Amniotic stem cell (primary cell): ENCODE results near the gene BCAR3.
A peak's percentile ranks its signal among the peaks of the same experiment; 100 is the strongest.
"Not testable (repeated sequence)": the region's sequence is repeated elsewhere in the genome, so short reads cannot be mapped to it uniquely, and the experiment has no call there.

Source experiments
- DNase-seq: peaks from one replicate; lab custom pipeline; 2025; lab: John Stamatoyannopoulos, UW

The BCAR3 gene

GRCh38 chr1:93689521-93690223 lies 8.0 kb upstream of the BCAR3 start:
- DNase-seq, result no peak

- no peak for DNase-seq
Observed at GRCh38 chr1:93687542-93687941, 5.9 kb upstream of the BCAR3 start.

- no peak for DNase-seq
Observed at GRCh38 chr1:93686504-93687250, 5.0 kb upstream of the BCAR3 start.

- DNase-seq, result no peak
Observed at GRCh38 chr1:93685918-93686317, 4.3 kb upstream of the BCAR3 start.

GRCh38 chr1:93683234-93683633 lies 1.6 kb upstream of the BCAR3 start:
- no peak for DNase-seq

- DNase-seq, result no peak
Observed at GRCh38 chr1:93681989-93682412, 364 bp upstream of the BCAR3 start.

GRCh38 chr1:93680420-93681100 lies 1.1 kb downstream of the BCAR3 start:
- peak; percentile 85 for DNase-seq

GRCh38 chr1:93680076-93680419 lies 1.6 kb downstream of the BCAR3 start:
- peak; percentile 58 for DNase-seq

GRCh38 chr1:93679546-93679945 lies 2.1 kb downstream of the BCAR3 start:
- DNase-seq, result no peak

- no peak for DNase-seq
Observed at GRCh38 chr1:93678946-93679480, 2.6 kb downstream of the BCAR3 start.

GRCh38 chr1:93678491-93678890 lies 3.1 kb downstream of the BCAR3 start:
- DNase-seq, result no peak

- no peak for DNase-seq
Observed at GRCh38 chr1:93677729-93678128, 3.9 kb downstream of the BCAR3 start.

- no peak for DNase-seq
Observed at GRCh38 chr1:93676427-93676826, 5.2 kb downstream of the BCAR3 start.

- no peak for DNase-seq
Observed at GRCh38 chr1:93675931-93676330, 5.7 kb downstream of the BCAR3 start.

- DNase-seq, result no peak
Observed at GRCh38 chr1:93675271-93675670, 6.4 kb downstream of the BCAR3 start.

- DNase-seq, result not testable (repeated sequence)
Observed at GRCh38 chr1:93674071-93674470, 7.6 kb downstream of the BCAR3 start.

GRCh38 chr1:93673163-93673829 lies 8.3 kb downstream of the BCAR3 start:
- DNase-seq, result no peak

GRCh38 chr1:93672477-93673162 lies 9.0 kb downstream of the BCAR3 start:
- DNase-seq, result no peak

GRCh38 chr1:93672069-93672468 lies 9.6 kb downstream of the BCAR3 start:
- DNase-seq, result peak; percentile 62

GRCh38 chr1:93671099-93671621 lies 10.5 kb downstream of the BCAR3 start:
- no peak for DNase-seq

- DNase-seq, result no peak
Observed at GRCh38 chr1:93670141-93670540, 11.5 kb downstream of the BCAR3 start.
